ENCODE results near the gene FN1.

FN1 gene

GRCh38 chr2:215395687-215396460 is 40.0 kb downstream of the FN1 start:
- Histone ChIP-seq H3K9me3 (replicated peaks in 1 of 2; ENCODE audit: control insufficient read depth in 2 of 2, insufficient read depth in 1 of 2, low read depth in 1 of 2, low read length in 2 of 2) (no peaks in the 10 kb centered on the region), H3K4me1 (ENCODE audit: control insufficient read depth in 2 of 2, insufficient read depth in 1 of 2, low read depth in 1 of 2, low read length in 2 of 2) (no peaks in the 10 kb centered on the region), H2BK120ac (ENCODE audit: low read depth, low read length) (no peak overlapping the region), H3K79me1 (ENCODE audit: low read depth, low read length) (peaks cover 3% of the 10 kb centered on the region), H3K27ac (replicated peaks; ENCODE audit: low read length) (no peak overlapping the region), H3K4me2 (ENCODE audit: insufficient read depth, low read length, poor library complexity, severe bottlenecking) (no peak overlapping the region), H3K18ac (ENCODE audit: low read length) (no peak overlapping the region), H3K27me3 (ENCODE audit: control insufficient read depth in 3 of 3, insufficient read depth in 3 of 3, low read depth in 1 of 3, low read length in 3 of 3) (no peaks in the 10 kb centered on the region), H4K91ac (ENCODE audit: low read depth, low read length, poor library complexity) (no peak overlapping the region), H2BK15ac (ENCODE audit: low read length) (no peak overlapping the region), H3K4me3 (ENCODE audit: low read length in 2 of 2) (no peak overlapping the region), H3K23ac (ENCODE audit: low read depth, low read length, poor library complexity) (no peak overlapping the region), H4K8ac (ENCODE audit: low read depth, low read length) (no peak overlapping the region), H3K4ac (ENCODE audit: low read length) (no peak overlapping the region), H2BK12ac (ENCODE audit: low read length) (no peak overlapping the region), H3K9ac (ENCODE audit: low read depth, low read length, poor library complexity) (no peak overlapping the region), H3K36me3 (replicated peaks in 1 of 2; ENCODE audit: control insufficient read depth in 2 of 2, insufficient read depth in 2 of 2, low read length in 2 of 2) (peaks cover 23 to 88% of the 10 kb centered on the region in 2 donors), H2AK5ac (ENCODE audit: low read depth, low read length) (no peak overlapping the region), H2AFZ (ENCODE audit: low read length) (no peak overlapping the region), H3K14ac (ENCODE audit: low read length) (no peak overlapping the region), H2BK5ac (ENCODE audit: low read length) (no peak overlapping the region)
- DNase-seq (ENCODE audit: low spot score), result no peak
- no CpG with 5 or more reads among the region's 5 CpGs for WGBS, 2 donors (ENCODE audit: extremely low coverage in 2 of 2, insufficient read length in 2 of 2, insufficient replicate concordance in 1 of 2)

DNA sequence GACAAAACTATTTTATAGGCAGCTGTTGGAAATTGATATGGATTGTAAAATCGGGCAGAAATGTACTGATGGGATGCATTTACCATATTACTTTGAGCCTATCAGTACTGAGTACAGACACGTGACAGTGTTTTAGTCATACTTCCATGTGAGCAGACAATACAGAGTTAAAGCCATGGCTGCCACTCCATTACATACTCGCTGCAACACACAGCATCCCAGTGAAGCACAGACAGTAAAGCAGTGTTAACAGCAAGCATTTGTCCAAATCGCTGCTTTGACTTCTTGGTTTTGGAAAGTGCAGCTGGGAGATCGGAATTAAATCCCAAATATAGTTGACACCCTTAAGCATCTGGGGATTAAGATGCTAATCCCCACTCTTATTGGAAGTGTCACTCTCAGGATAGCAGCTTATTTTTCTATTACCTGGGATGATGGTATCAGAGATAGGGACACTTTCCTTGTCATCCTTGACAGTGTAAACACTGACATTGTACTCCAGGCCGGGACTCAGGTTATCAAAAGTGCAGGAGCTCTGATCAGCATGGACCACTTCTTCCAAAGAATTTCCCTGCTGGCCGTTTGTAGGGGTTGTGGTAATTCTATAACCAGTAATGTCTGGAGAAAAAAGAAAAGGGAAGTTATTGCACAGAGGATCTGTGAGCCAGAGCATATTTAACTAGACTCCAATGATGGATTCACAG is 41.6 kb downstream of the FN1 start:
- no peak overlapping the region for H2BK5ac ChIP-seq (ENCODE audit: low read length)
- H3K14ac ChIP-seq (ENCODE audit: low read length), result no peak overlapping the region
- no peak overlapping the region for H4K8ac ChIP-seq (ENCODE audit: low read depth, low read length)
- no peak overlapping the region for H2BK120ac ChIP-seq (ENCODE audit: low read depth, low read length)
- DNase-seq (ENCODE audit: low spot score), result no peak
- H3K4ac ChIP-seq (ENCODE audit: low read length), result no peak overlapping the region
- no peak overlapping the region for H2BK15ac ChIP-seq (ENCODE audit: low read length)
- no peaks in the 10 kb centered on the region for H3K9me3 ChIP-seq (replicated peaks in 1 of 2; ENCODE audit: control insufficient read depth in 2 of 2, insufficient read depth in 1 of 2, low read depth in 1 of 2, low read length in 2 of 2)
- no peaks in the 10 kb centered on the region for H3K27me3 ChIP-seq (ENCODE audit: control insufficient read depth in 3 of 3, insufficient read depth in 3 of 3, low read depth in 1 of 3, low read length in 3 of 3)
- H4K91ac ChIP-seq (ENCODE audit: low read depth, low read length, poor library complexity), result no peak overlapping the region
- H3K18ac ChIP-seq (ENCODE audit: low read length), result no peak overlapping the region
- no peak overlapping the region for H3K4me2 ChIP-seq (ENCODE audit: insufficient read depth, low read length, poor library complexity, severe bottlenecking)
- H3K27ac ChIP-seq (replicated peaks; ENCODE audit: low read length), result no peak overlapping the region
- no CpG with 5 or more reads among the region's 7 CpGs for WGBS, 2 donors (ENCODE audit: extremely low coverage in 2 of 2, insufficient read length in 2 of 2, insufficient replicate concordance in 1 of 2)
- H3K4me1 ChIP-seq (ENCODE audit: control insufficient read depth in 2 of 2, insufficient read depth in 1 of 2, low read depth in 1 of 2, low read length in 2 of 2), result no peaks in the 10 kb centered on the region
- no peak overlapping the region for H2AFZ ChIP-seq (ENCODE audit: low read length)
- H3K79me1 ChIP-seq (ENCODE audit: low read depth, low read length), result peaks cover 3% of the 10 kb centered on the region
- H3K9ac ChIP-seq (ENCODE audit: low read depth, low read length, poor library complexity), result no peak overlapping the region
- H3K36me3 ChIP-seq (replicated peaks in 1 of 2; ENCODE audit: control insufficient read depth in 2 of 2, insufficient read depth in 2 of 2, low read length in 2 of 2), result peaks cover 27 to 91% of the 10 kb centered on the region in 2 donors
- no peak overlapping the region for H2AK5ac ChIP-seq (ENCODE audit: low read depth, low read length)
- H3K4me3 ChIP-seq (ENCODE audit: low read length in 2 of 2), result no peak overlapping the region
- H3K23ac ChIP-seq (ENCODE audit: low read depth, low read length, poor library complexity), result no peak overlapping the region
- no peak overlapping the region for H2BK12ac ChIP-seq (ENCODE audit: low read length)

DNA sequence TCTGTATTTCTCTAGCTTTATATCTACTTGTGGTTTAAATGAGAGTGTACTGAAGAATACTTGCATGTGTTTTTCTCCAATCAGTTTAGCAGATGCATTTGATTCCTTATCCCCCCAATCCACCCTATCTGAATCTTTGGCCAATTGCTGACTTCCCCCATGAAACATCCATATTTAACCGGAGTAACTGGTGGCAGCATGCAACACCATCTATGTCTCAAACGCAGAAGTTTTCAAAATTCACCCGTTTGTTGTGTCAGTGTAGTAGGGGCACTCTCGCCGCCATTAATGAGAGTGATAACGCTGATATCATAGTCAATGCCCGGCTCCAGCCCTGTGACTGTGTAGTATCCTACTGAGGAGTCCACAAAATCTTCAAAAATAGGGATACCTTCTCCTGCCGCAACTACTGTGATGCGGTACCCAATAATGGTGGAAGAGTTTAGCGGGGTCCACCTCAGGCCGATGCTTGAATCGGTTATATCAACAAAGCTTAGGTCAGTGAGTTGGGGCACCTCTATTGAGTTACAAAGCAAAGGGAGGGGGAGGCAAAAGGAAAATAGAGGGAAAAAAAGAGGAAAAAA is 43.1 kb downstream of the FN1 start:
- H3K79me1 ChIP-seq (ENCODE audit: low read depth, low read length), result peaks cover 3% of the 10 kb centered on the region
- H3K14ac ChIP-seq (ENCODE audit: low read length), result no peak overlapping the region
- no peak overlapping the region for H2BK15ac ChIP-seq (ENCODE audit: low read length)
- H3K27me3 ChIP-seq (ENCODE audit: control insufficient read depth in 3 of 3, insufficient read depth in 3 of 3, low read depth in 1 of 3, low read length in 3 of 3), result no peaks in the 10 kb centered on the region
- H3K4me3 ChIP-seq (ENCODE audit: low read length in 2 of 2), result no peak overlapping the region
- no peak overlapping the region for H4K91ac ChIP-seq (ENCODE audit: low read depth, low read length, poor library complexity)
- peaks cover 28 to 87% of the 10 kb centered on the region in 2 donors for H3K36me3 ChIP-seq (replicated peaks in 1 of 2; ENCODE audit: control insufficient read depth in 2 of 2, insufficient read depth in 2 of 2, low read length in 2 of 2)
- H2AK5ac ChIP-seq (ENCODE audit: low read depth, low read length), result no peak overlapping the region
- no peak overlapping the region for H3K27ac ChIP-seq (replicated peaks; ENCODE audit: low read length)
- H3K4me1 ChIP-seq (ENCODE audit: control insufficient read depth in 2 of 2, insufficient read depth in 1 of 2, low read depth in 1 of 2, low read length in 2 of 2), result no peaks in the 10 kb centered on the region
- DNase-seq (ENCODE audit: low spot score), result no peak
- no peak overlapping the region for H3K23ac ChIP-seq (ENCODE audit: low read depth, low read length, poor library complexity)
- WGBS, 2 donors (ENCODE audit: extremely low coverage in 2 of 2, insufficient read length in 2 of 2, insufficient replicate concordance in 1 of 2), result no CpG with 5 or more reads among the region's 12 CpGs
- no peak overlapping the region for H2BK120ac ChIP-seq (ENCODE audit: low read depth, low read length)
- no peak overlapping the region for H2BK12ac ChIP-seq (ENCODE audit: low read length)
- peak overlapping the region; percentile 1 for H3K4ac ChIP-seq (ENCODE audit: low read length)
- H3K18ac ChIP-seq (ENCODE audit: low read length), result no peak overlapping the region
- no peak overlapping the region for H2BK5ac ChIP-seq (ENCODE audit: low read length)
- no peak overlapping the region for H3K4me2 ChIP-seq (ENCODE audit: insufficient read depth, low read length, poor library complexity, severe bottlenecking)
- H3K9ac ChIP-seq (ENCODE audit: low read depth, low read length, poor library complexity), result no peak overlapping the region
- no peak overlapping the region for H4K8ac ChIP-seq (ENCODE audit: low read depth, low read length)
- H3K9me3 ChIP-seq (replicated peaks in 1 of 2; ENCODE audit: control insufficient read depth in 2 of 2, insufficient read depth in 1 of 2, low read depth in 1 of 2, low read length in 2 of 2), result no peaks in the 10 kb centered on the region
- H2AFZ ChIP-seq (ENCODE audit: low read length), result no peak overlapping the region

DNA sequence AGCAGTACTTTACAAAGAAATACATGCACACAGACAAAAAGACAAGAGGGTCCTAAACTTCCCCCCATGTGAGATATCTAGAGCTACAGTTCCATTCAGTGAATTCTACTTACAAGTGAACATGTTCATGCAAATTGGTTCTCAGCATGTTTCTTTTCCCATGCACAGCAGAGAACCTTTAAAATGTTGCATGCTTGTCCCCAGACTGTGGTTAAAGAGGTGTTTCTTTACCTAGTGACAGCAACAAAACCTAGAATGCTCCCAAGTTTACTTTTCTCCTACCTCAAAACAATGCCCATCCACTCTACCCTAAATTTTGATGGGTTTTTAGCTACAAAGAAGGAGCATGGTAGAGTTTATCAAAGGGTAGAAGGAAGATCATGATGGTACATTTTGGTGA is 43.7 kb downstream of the FN1 start:
- Histone ChIP-seq H3K4me1 (ENCODE audit: control insufficient read depth in 2 of 2, insufficient read depth in 1 of 2, low read depth in 1 of 2, low read length in 2 of 2) (no peaks in the 10 kb centered on the region), H3K79me1 (ENCODE audit: low read depth, low read length) (peaks cover 3% of the 10 kb centered on the region), H2BK12ac (ENCODE audit: low read length) (no peak overlapping the region), H2AFZ (ENCODE audit: low read length) (no peak overlapping the region), H3K23ac (ENCODE audit: low read depth, low read length, poor library complexity) (no peak overlapping the region), H3K4ac (ENCODE audit: low read length) (no peak overlapping the region), H3K4me2 (ENCODE audit: insufficient read depth, low read length, poor library complexity, severe bottlenecking) (no peak overlapping the region), H3K27ac (replicated peaks; ENCODE audit: low read length) (no peak overlapping the region), H2AK5ac (ENCODE audit: low read depth, low read length) (no peak overlapping the region), H4K8ac (ENCODE audit: low read depth, low read length) (no peak overlapping the region), H3K9me3 (replicated peaks in 1 of 2; ENCODE audit: control insufficient read depth in 2 of 2, insufficient read depth in 1 of 2, low read depth in 1 of 2, low read length in 2 of 2) (no peaks in the 10 kb centered on the region), H3K18ac (ENCODE audit: low read length) (no peak overlapping the region), H2BK15ac (ENCODE audit: low read length) (no peak overlapping the region), H2BK5ac (ENCODE audit: low read length) (no peak overlapping the region), H3K36me3 (replicated peaks in 1 of 2; ENCODE audit: control insufficient read depth in 2 of 2, insufficient read depth in 2 of 2, low read length in 2 of 2) (peaks cover 27 to 88% of the 10 kb centered on the region in 2 donors), H4K91ac (ENCODE audit: low read depth, low read length, poor library complexity) (no peak overlapping the region), H3K4me3 (ENCODE audit: low read length in 2 of 2) (no peak overlapping the region), H3K9ac (ENCODE audit: low read depth, low read length, poor library complexity) (no peak overlapping the region), H3K14ac (ENCODE audit: low read length) (no peak overlapping the region), H2BK120ac (ENCODE audit: low read depth, low read length) (no peak overlapping the region), H3K27me3 (ENCODE audit: control insufficient read depth in 3 of 3, insufficient read depth in 3 of 3, low read depth in 1 of 3, low read length in 3 of 3) (no peaks in the 10 kb centered on the region)
- DNase-seq (ENCODE audit: low spot score), result no peak

Measured in neuronal stem cell (in vitro differentiated cells).